Activated T-helper 2 cell treated with anti-CD3 and anti-CD28 coated beads, Interferon-gamma antibody, Interleukin-2, Interleukin-4, amounts not matched to agents 10 μg/mL and 5 μg/mL and 100 μg/mL, durations not matched to agents 14 hours and 24 hours and 36 hours (primary cell): ENCODE data around the gene NFATC1. TPM values are rescaled to one million over a fixed set of nuclear protein-coding genes. Genes with fewer than 3 reads are reported as not detected.

Experiments used
- DNase-seq: peaks from one replicate; pipeline ENCODE4 v3.0.0; 2021; ENCODE audit warnings: low spot score
- H3K27ac Mint-ChIP-seq: one replicate; pipeline ENCODE4 v1.8.0; 2021; ENCODE audit warnings: mixed read lengths
- H3K27me3 Mint-ChIP-seq: one replicate; pipeline ENCODE4 v1.8.0; 2021; ENCODE audit warnings: low read depth, mixed read lengths
- H3K36me3 Mint-ChIP-seq: one replicate; pipeline ENCODE4 v1.8.0; 2021; ENCODE audit warnings: low read depth, mixed read lengths
- H3K4me1 Mint-ChIP-seq: one replicate; pipeline ENCODE4 v1.8.0; 2021; ENCODE audit warnings: low read depth, mixed read lengths
- H3K4me3 Mint-ChIP-seq: one replicate; pipeline ENCODE4 v1.8.0; 2021; ENCODE audit warnings: low read depth, mild to moderate bottlenecking, moderate library complexity, mixed read lengths
- H3K9me3 Mint-ChIP-seq: one replicate; pipeline ENCODE4 v1.8.0; 2021; ENCODE audit warnings: mixed read lengths
- intact Hi-C: fragments of 100-400 bp; cut with micrococcal nuclease; formaldehyde crosslinking; loops from one replicate; pipeline ENCODE4 v1.15.1; 2023
- total RNA-seq: library from RNA; stranded (reverse); gene quantifications from 2 replicates; pipeline ENCODE4 v1.2.3, GENCODE V29; 2022

NFATC1 gene
- total RNA-seq, 1 donor from 2014 or later, result 99.9 TPM

DNA sequence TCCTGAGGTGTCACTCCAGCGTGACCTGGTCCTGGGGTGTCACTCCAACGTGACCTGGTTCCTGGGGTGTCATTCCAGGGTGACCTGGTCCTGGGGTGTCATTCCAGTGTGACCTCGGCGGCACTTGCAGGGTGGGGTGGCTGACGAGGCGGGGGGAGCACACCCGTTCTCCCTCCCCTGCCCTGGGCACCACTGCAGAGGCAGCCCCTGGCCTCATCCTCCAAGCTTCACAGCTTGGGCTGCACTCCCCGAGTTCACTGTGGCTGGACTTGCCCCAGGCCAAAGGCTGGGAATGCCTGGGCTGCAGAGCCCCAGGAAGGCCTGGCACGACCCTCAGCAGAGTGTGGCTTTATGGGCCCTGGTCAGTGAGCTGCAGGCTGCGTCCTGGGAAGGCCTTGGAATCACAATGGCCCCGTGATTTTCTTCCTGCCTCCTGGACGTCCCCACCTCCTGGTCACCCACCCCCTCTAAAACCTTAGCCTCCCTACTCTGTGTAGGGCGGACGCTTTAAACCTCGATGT, 88.3 kb downstream of the NFATC1 start:
- intact Hi-C loops, result no loop called here
- H3K27me3 Mint-ChIP-seq, result no peaks in the 10 kb centered on the region
- H3K36me3 Mint-ChIP-seq, result peaks cover 17% of the 10 kb centered on the region
- H3K4me1 Mint-ChIP-seq, result no peaks in the 10 kb centered on the region
- H3K9me3 Mint-ChIP-seq, result no peaks in the 10 kb centered on the region
- no peak overlapping the region for H3K4me3 Mint-ChIP-seq
- DNase-seq, result no peak
- no peak overlapping the region for H3K27ac Mint-ChIP-seq

GRCh38 chr18:79484661-79485621, 89.2 kb downstream of the NFATC1 start:
- DNase-seq, result no peak
- no peak overlapping the region for H3K27ac Mint-ChIP-seq

GRCh38 chr18:79485788-79486355, 90.1 kb downstream of the NFATC1 start:
- Mint-ChIP-seq H3K36me3 (peaks cover 21% of the 10 kb centered on the region), H3K27ac (no peak overlapping the region), H3K4me3 (no peak overlapping the region), H3K9me3 (no peaks in the 10 kb centered on the region), H3K27me3 (no peaks in the 10 kb centered on the region), H3K4me1 (peaks cover 2% of the 10 kb centered on the region)
- intact Hi-C loops, result no loop called here
- no peak for DNase-seq

More at GRCh38 chr18:79484661-79485621, 89.2 kb downstream of the NFATC1 start:
- Mint-ChIP-seq H3K27me3 (no peaks in the 10 kb centered on the region), H3K36me3 (peaks cover 19% of the 10 kb centered on the region), H3K4me1 (no peaks in the 10 kb centered on the region), H3K4me3 (no peak overlapping the region), H3K9me3 (no peaks in the 10 kb centered on the region)
- intact Hi-C loops, result no loop called here

GRCh38 chr18:79486356-79487182, 90.8 kb downstream of the NFATC1 start:
- H3K27ac Mint-ChIP-seq, result no peak overlapping the region
- DNase-seq, result no peak
- intact Hi-C loops, result no loop called here

DNA sequence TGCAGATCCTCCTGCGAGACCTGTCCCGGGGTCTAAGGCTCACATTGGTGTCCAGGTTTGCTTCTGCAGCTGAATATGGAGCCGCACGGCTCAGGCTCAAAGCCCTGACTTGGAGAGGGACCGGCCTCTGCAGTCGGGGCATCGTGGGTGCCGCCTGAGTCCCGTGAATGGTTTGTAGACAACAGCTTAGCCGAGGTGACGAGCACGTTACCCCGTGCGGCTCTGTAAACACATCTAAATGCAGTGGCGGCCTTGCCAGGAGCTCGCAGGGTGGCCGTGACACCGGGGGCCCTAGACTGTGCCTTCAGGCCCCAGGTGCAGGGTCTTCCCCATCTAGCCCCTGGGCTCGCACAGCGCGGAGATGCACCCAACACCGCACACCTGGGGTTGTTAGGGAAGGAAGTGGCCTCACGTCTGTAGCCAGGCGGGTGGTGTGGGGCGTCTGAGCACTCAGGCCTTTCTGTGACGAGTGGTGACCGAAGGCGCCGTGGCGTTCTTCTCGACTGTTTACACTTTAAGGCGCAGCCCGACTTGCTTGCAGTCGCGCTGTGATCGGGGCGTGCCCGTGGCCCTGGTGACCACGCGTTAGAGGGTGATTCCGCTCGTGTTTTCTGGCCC, 91.6 kb downstream of the NFATC1 start:
- no peaks in the 10 kb centered on the region for H3K9me3 Mint-ChIP-seq
- intact Hi-C loops, result no loop called here
- peaks cover 6% of the 10 kb centered on the region for H3K4me1 Mint-ChIP-seq
- DNase-seq, result no peak
- H3K27me3 Mint-ChIP-seq, result no peaks in the 10 kb centered on the region
- peaks cover 33% of the 10 kb centered on the region for H3K36me3 Mint-ChIP-seq
- H3K4me3 Mint-ChIP-seq, result no peak overlapping the region
- no peak overlapping the region for H3K27ac Mint-ChIP-seq

More at GRCh38 chr18:79486356-79487182, 90.8 kb downstream of the NFATC1 start:
- peaks cover 2% of the 10 kb centered on the region for H3K4me1 Mint-ChIP-seq
- no peak overlapping the region for H3K4me3 Mint-ChIP-seq
- H3K36me3 Mint-ChIP-seq, result peaks cover 27% of the 10 kb centered on the region
- H3K27me3 Mint-ChIP-seq, result no peaks in the 10 kb centered on the region
- no peaks in the 10 kb centered on the region for H3K9me3 Mint-ChIP-seq

DNA sequence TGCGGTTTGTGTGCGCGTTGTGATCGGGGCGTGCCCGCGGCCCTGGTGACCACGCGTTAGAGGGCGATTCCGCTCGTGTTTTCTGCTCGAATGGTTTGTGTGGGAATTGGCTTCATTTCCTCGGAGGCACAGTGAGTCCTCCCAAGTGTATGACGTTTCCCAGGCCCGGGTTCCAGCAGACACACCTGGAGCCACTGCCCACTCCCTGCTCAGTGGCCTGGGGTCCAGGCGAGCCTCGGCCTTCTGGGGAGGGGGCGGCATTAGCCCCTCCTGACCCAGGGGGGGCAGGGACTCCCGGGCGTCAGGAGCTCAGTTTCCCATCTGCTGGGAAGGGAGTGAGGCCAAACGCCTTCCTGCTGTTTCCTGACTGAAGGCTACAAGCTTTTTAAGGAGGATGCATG, 92.1 kb downstream of the NFATC1 start:
- Mint-ChIP-seq H3K27me3 (no peaks in the 10 kb centered on the region), H3K27ac (no peak overlapping the region), H3K4me1 (peaks cover 6% of the 10 kb centered on the region), H3K9me3 (no peaks in the 10 kb centered on the region), H3K36me3 (peaks cover 36% of the 10 kb centered on the region), H3K4me3 (no peak overlapping the region)
- intact Hi-C loops, result no loop called here
- DNase-seq, result no peak

DNA sequence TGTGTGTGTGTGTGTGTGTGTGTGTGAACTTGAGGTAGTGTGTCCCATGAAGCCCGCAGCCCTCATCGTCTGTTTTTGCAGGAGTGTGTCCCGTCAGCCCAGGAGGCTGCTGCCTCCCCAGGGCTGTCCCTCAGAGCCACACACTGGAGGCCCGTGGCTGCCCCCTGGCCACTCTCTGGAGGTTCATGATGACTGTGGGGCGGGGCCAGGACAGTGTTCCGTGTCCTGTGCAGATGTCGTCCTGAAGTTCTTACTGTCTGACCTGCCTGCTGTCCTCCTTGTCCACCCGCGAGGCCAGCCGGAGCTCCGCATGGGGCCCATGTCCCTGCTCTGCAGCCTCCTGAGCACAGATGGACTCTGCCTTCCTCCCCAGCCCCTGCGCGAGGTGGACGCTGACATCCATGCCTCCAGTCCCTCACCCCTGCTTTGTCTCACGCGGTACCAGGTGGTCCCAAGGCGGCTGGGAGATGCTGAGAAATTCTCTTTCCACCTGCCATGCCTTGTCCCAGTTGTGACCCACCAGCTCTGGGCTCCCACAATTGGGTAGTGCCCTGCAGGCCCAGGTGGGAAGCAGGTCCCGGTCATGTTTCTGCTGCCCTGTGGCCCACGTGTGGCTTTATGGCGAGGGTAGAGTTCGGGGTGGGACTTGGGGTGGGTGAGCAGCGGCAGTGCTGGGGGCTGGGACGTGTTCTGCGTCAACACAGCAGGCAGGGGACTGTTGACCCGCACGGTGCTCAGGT, 92.8 kb downstream of the NFATC1 start:
- peaks cover 40% of the 10 kb centered on the region for H3K36me3 Mint-ChIP-seq
- no peaks in the 10 kb centered on the region for H3K27me3 Mint-ChIP-seq
- H3K9me3 Mint-ChIP-seq, result no peaks in the 10 kb centered on the region
- peaks cover 6% of the 10 kb centered on the region for H3K4me1 Mint-ChIP-seq
- no peak overlapping the region for H3K4me3 Mint-ChIP-seq
- DNase-seq, result no peak
- no peak overlapping the region for H3K27ac Mint-ChIP-seq
- intact Hi-C loops, result no loop called here

GRCh38 chr18:79489051-79489898, 93.5 kb downstream of the NFATC1 start:
- peaks cover 6% of the 10 kb centered on the region for H3K4me1 Mint-ChIP-seq
- no peak overlapping the region for H3K4me3 Mint-ChIP-seq
- intact Hi-C loops, result no loop called here
- H3K27ac Mint-ChIP-seq, result no peak overlapping the region
- no peak for DNase-seq
- H3K36me3 Mint-ChIP-seq, result peaks cover 40% of the 10 kb centered on the region
- no peaks in the 10 kb centered on the region for H3K27me3 Mint-ChIP-seq
- no peaks in the 10 kb centered on the region for H3K9me3 Mint-ChIP-seq

GRCh38 chr18:79489899-79490625, 94.3 kb downstream of the NFATC1 start:
- Mint-ChIP-seq H3K27ac (no peak overlapping the region), H3K27me3 (no peaks in the 10 kb centered on the region), H3K9me3 (peaks cover under 1% of the 10 kb centered on the region), H3K4me3 (no peak overlapping the region), H3K4me1 (peaks cover 6% of the 10 kb centered on the region), H3K36me3 (peaks cover 39% of the 10 kb centered on the region)
- no peak for DNase-seq
- intact Hi-C loops, result no loop called here

- peaks cover 6% of the 10 kb centered on the region for H3K4me1 Mint-ChIP-seq
- no peak overlapping the region for H3K27ac Mint-ChIP-seq
- no peak for DNase-seq
- peaks cover 6% of the 10 kb centered on the region for H3K9me3 Mint-ChIP-seq
- peaks cover 45% of the 10 kb centered on the region for H3K36me3 Mint-ChIP-seq
- intact Hi-C loops, result no loop called here
- H3K4me3 Mint-ChIP-seq, result no peak overlapping the region
- H3K27me3 Mint-ChIP-seq, result no peaks in the 10 kb centered on the region
These were observed 94.9 kb downstream of the NFATC1 start for GRCh38 chr18:79490626-79491041.
